A549 (cell line): ENCODE measurements around the gene ERBB3. TPM values are rescaled to one million over a fixed set of nuclear protein-coding genes. Genes with fewer than 3 reads are reported as not detected.

Source experiments
- ATAC-seq, 2 experiments: fragments of 200-7000 bp in 1 of 2; fragments of >200 bp in 1 of 2; cut with Nextera tagmentation in 1 of 2; cut with Tn5 transposase in 1 of 2; 3 replicates each; pipeline versions ENCODE4 v1.8.0 to v1.9.1; 2018 to 2020; ENCODE audit warnings: mild to moderate bottlenecking in 1 of 2, moderate library complexity in 1 of 2
- CTCF ChIA-PET: fragments of 300-600 bp; sonication (Branson Sonifier 250); formaldehyde crosslinking; extraction: SDS; loops from one replicate; lab custom pipeline; 2021; ENCODE audit warnings: antibody characterized with exemption, inconsistent platforms; lab: Yijun Ruan, JAX
- POLR2A ChIA-PET: fragments of 350-600 bp; formaldehyde crosslinking; extraction: SDS; loops from one replicate; lab custom pipeline; 2021; ENCODE audit warnings: antibody characterized with exemption, inconsistent platforms; lab: Yijun Ruan, JAX
- DNase-seq, 2 experiments: peaks; one replicate each; pipeline versions ENCODE4 v3.0.0 to v3.0.0-alpha.2; 2011 to 2016; ENCODE audit warnings: low read depth in 1 of 2, low spot score in 1 of 2
- FAIRE-seq: peaks from 2 replicates; lab custom pipeline; 2011; peaks lifted over from hg19 to GRCh38; lab: Jason Lieb, UNC
- H3K27ac ChIP-seq, 2 experiments: fragments of >200 bp; sonication (Bioruptor Twin); formaldehyde crosslinking; 3 replicates each; pipeline ENCODE4 v1.5.1; 2016 to 2017
- H3K4me1 ChIP-seq: fragments of >200 bp; sonication (Bioruptor Twin); formaldehyde crosslinking; 3 replicates; pipeline ENCODE4 v1.6.1; 2016
- H3K4me2 ChIP-seq: fragments of >200 bp; sonication (Bioruptor Twin); formaldehyde crosslinking; 3 replicates; pipeline ENCODE4 v1.6.1; 2016
- H3K4me3 ChIP-seq: fragments of >200 bp; sonication (Bioruptor Twin); formaldehyde crosslinking; 3 replicates; pipeline ENCODE4 v1.5.1; 2016
- H3K9me3 ChIP-seq: fragments of >200 bp; sonication (Bioruptor Twin); formaldehyde crosslinking; 3 replicates; pipeline ENCODE4 v1.6.1; 2016
- CEBPB ChIP-seq, 2 experiments: fragments of >200 bp in 1 of 2; sonication (Bioruptor Twin) in 1 of 2; formaldehyde crosslinking in 1 of 2; IDR thresholded peaks; 2 replicates each; pipeline ENCODE4 v1.6.1; 2012 to 2016
- CTCF ChIP-seq: fragments of >200 bp; sonication (Bioruptor Twin); formaldehyde crosslinking; IDR thresholded peaks from 3 replicates; pipeline ENCODE4 v1.5.1; 2016
- ELK1 ChIP-seq: fragments of 150-350 bp; IDR thresholded peaks from 2 replicates; pipeline ENCODE4 v1.6.1; 2014; ENCODE audit warnings: low read depth, mild to moderate bottlenecking, low read length
- HDAC2 ChIP-seq: fragments of 200-600 bp; sonication (generic); IDR thresholded peaks from 2 replicates; pipeline ENCODE4 v1.6.1; 2016
- HES2 ChIP-seq: fragments of >200 bp; sonication (Bioruptor Twin); formaldehyde crosslinking; IDR thresholded peaks from 2 replicates; pipeline ENCODE4 v1.6.1; 2016
- HOXA7 ChIP-seq: fragments of 250-450 bp; sonication (Bioruptor Pico); IDR thresholded peaks from 2 replicates; pipeline ENCODE4 v1.5.0; 2020; ENCODE audit warnings: mild to moderate bottlenecking, moderate library complexity
- HOXB5 ChIP-seq: fragments of 250-450 bp; sonication (Bioruptor Pico); IDR thresholded peaks from 2 replicates; pipeline ENCODE4 v1.5.0; 2020; ENCODE audit warnings: mild to moderate bottlenecking, moderate library complexity
- JUN ChIP-seq, 2 experiments: fragments of >200 bp; sonication (Bioruptor Twin); formaldehyde crosslinking; IDR thresholded peaks; 2 replicates in 1 of 2; 3 replicates in 1 of 2; pipeline ENCODE4 v1.6.1; 2016 to 2017
- MAZ ChIP-seq: fragments of 150-350 bp; IDR thresholded peaks from 2 replicates; pipeline ENCODE4 v1.6.1; 2014; ENCODE audit warnings: antibody characterized with exemption, low read depth, low read length, borderline replicate concordance
- MYC ChIP-seq: IDR thresholded peaks from 2 replicates; pipeline ENCODE4 v1.6.1; 2012; ENCODE audit warnings: mild to moderate bottlenecking, inconsistent platforms, low read length, improper control_type of control experiment, borderline replicate concordance
- PBX3 ChIP-seq: IDR thresholded peaks from 2 replicates; pipeline ENCODE4 v1.6.1; 2012
- POLR2AphosphoS2 ChIP-seq: conservative IDR thresholded peaks from 2 replicates; pipeline ENCODE4 v1.6.1; 2012; ENCODE audit warnings: low read length, improper control_type of control experiment, inconsistent platforms
- RAD21 ChIP-seq, 2 experiments: fragments of >200 bp in 1 of 2; sonication (Bioruptor Twin) in 1 of 2; formaldehyde crosslinking in 1 of 2; IDR thresholded peaks in 1 of 2; conservative IDR thresholded peaks in 1 of 2; 2 replicates in 1 of 2; 3 replicates in 1 of 2; pipeline ENCODE4 v1.6.1; 2012 to 2018; ENCODE audit warnings: inconsistent platforms in 1 of 2
- RNF2 ChIP-seq: fragments of 200-600 bp; sonication (generic); IDR thresholded peaks from 2 replicates; pipeline ENCODE4 v1.6.1; 2016; ENCODE audit warnings: low read depth, mild to moderate bottlenecking, antibody characterized with exemption, moderate library complexity, borderline replicate concordance
- SREBF2 ChIP-seq: fragments of 450-650 bp; IDR thresholded peaks from 2 replicates; pipeline ENCODE4 v1.6.1; 2014; ENCODE audit warnings: mild to moderate bottlenecking, moderate library complexity
- TFCP2L1 ChIP-seq: fragments of 250-450 bp; sonication (Bioruptor Pico); IDR thresholded peaks from 2 replicates; pipeline ENCODE4 v1.5.0; 2021; ENCODE audit warnings: mild to moderate bottlenecking
- TP53 ChIP-seq: fragments of 250-450 bp; sonication (Bioruptor Pico); IDR thresholded peaks from 2 replicates; pipeline ENCODE4 v1.5.0; 2021; ENCODE audit warnings: mild to moderate bottlenecking, moderate library complexity
- ZFP36 ChIP-seq: fragments of 450-650 bp; IDR thresholded peaks from 2 replicates; pipeline ENCODE4 v1.6.1; 2014; ENCODE audit warnings: borderline replicate concordance; ENCODE audit not compliant: partially characterized antibody
- ZNF302 ChIP-seq: fragments of 250-450 bp; sonication (Bioruptor Pico); IDR thresholded peaks from 2 replicates; pipeline ENCODE4 v1.9.0; 2021; ENCODE audit warnings: inconsistent platforms, mild to moderate bottlenecking, moderate library complexity
- ZSCAN20 ChIP-seq: fragments of 250-450 bp; sonication (Bioruptor Pico); IDR thresholded peaks from 2 replicates; pipeline ENCODE4 v1.8.0; 2022; ENCODE audit warnings: mild to moderate bottlenecking, moderate library complexity
- WGBS: methylation state at CpG from one replicate; pipeline ENCODE4 v1.1.6; 2017; ENCODE audit errors: missing lambda C conversion rate; 5-methylcytosine and 5-hydroxymethylcytosine counted together
- polyA plus RNA-seq, 4 experiments: library from polyadenylated mRNA; depleted of rRNA in 3 of 4; stranded (reverse); fragments of >200 nt; fragmentation: RNase III in 1 of 4; extraction: RNeasy Plus Mini Kit Qiagen cat#74134 plus additional on column Dnase treatment in 1 of 4; gene quantifications; 2 replicates in 3 of 4; 3 replicates in 1 of 4; pipeline ENCODE4 v1.2.3, GENCODE V29; 2011 to 2017

Gene ERBB3
- polyA plus RNA-seq, 2 of the 4 experiments (the other 2 are of a cell fraction) = 2.2 to 17.0 TPM

GRCh38 chr12:56110571-56110970 is 30.6 kb downstream of the ERBB3 start:
- H3K27ac ChIP-seq = no peak overlapping the region
- TF ChIP-seq MAZ = no peak
- no peak for TF ChIP-seq HES2
- no peak for TF ChIP-seq ZSCAN20 (CRISPR knock-in tag)
- no peak for TF ChIP-seq RNF2
- no peak for TF ChIP-seq ZFP36
- TF ChIP-seq TFCP2L1 (CRISPR knock-in tag) = no peak
- no peak for TF ChIP-seq JUN (IDR thresholded peaks at IDR 0.05)
- TF ChIP-seq CTCF = no peak
- TF ChIP-seq PBX3 = no peak
- no peak for TF ChIP-seq RAD21 (conservative IDR thresholded peaks at IDR 0.05 in 1 of 2, IDR thresholded peaks at IDR 0.05 in 1 of 2)
- TF ChIP-seq POLR2AphosphoS2 = no peak
- TF ChIP-seq HOXB5 (CRISPR knock-in tag) = no peak
- TF ChIP-seq MYC = no peak
- TF ChIP-seq ELK1 = no peak
- no peak for TF ChIP-seq HDAC2
- TF ChIP-seq SREBF2 = no peak
- no peak for TF ChIP-seq TP53 (CRISPR knock-in tag)
- TF ChIP-seq CEBPB (IDR thresholded peaks at IDR 0.05) = no peak
- TF ChIP-seq HOXA7 (CRISPR knock-in tag) = no peak
- no peak overlapping the region for H3K4me2 ChIP-seq
- CTCF ChIA-PET = interaction anchor here (0.6 to 5.3 kb wide), 6 partner anchors 9 to 115 kb away, joined by 3 to 29 read pairs (median 3); partner anchors contain the start of gene ZC3H10
- ATAC-seq (no peak), DNase-seq (no peak), FAIRE-seq (no peak)
- no peak overlapping the region for H3K4me3 ChIP-seq
- WGBS = 93% methylated on average over 5 of the region's 5 CpGs
- no peaks in the 10 kb centered on the region for H3K9me3 ChIP-seq
- POLR2A ChIA-PET = no interaction called here
- peaks cover 22% of the 10 kb centered on the region for H3K4me1 ChIP-seq

- DNase-seq = no peak
- FAIRE-seq = no peak
- H3K27ac ChIP-seq = no peak overlapping the region
- no peaks in the 10 kb centered on the region for H3K9me3 ChIP-seq
- peaks cover 10% of the 10 kb centered on the region for H3K4me1 ChIP-seq
- H3K4me2 ChIP-seq = no peak overlapping the region
- ChIA-PET POLR2A (interaction anchor here (1.1 kb wide), 1 partner anchor 35 kb away, joined by 3 read pairs; no protein-coding TSS in a partner anchor), CTCF (interaction anchor here (2.3 kb wide), 1 partner anchor 35 kb away, joined by 8 read pairs; the partner anchor contains the start of gene ERBB3)
- WGBS = 93% methylated on average over 1 of the region's 1 CpG
- no peak for ATAC-seq
- H3K4me3 ChIP-seq = no peak overlapping the region
- TF ChIP-seq POLR2AphosphoS2 (0 out of 2 replicates have a peak, but pooled peaks have one; percentile 68), JUN (IDR thresholded peaks at IDR 0.05) (0 out of 5 replicates have a peak, but pooled peaks of 1 of the 2 experiments have one; percentile 36), ZNF302 (CRISPR knock-in tag) (no peak)
Measured at GRCh38 chr12:56114084-56114483, 34.1 kb downstream of the ERBB3 start.
